AG10803 (cell line): ENCODE results near the gene URM1.

Experiments
- DNase-seq: peaks from one replicate; pipeline ENCODE4 v3.0.0; 2010; ENCODE audit warnings: low read depth
- H3K4me3 ChIP-seq: 2 replicates; pipeline ENCODE4 v1.5.1; 2011; ENCODE audit warnings: mild to moderate bottlenecking, low read length, control low read depth
- TF ChIP-seq, protein P1 (sequence below): conservative IDR thresholded peaks from 2 replicates; pipeline ENCODE4 v1.5.1; 2011; ENCODE audit warnings: mild to moderate bottlenecking, low read length, control low read depth, inconsistent platforms

URM1 gene

GRCh38 chr9:128392302-128393144 is 21.3 kb downstream of the URM1 start:
- DNase-seq = no peak
- TF ChIP-seq, protein P1, sequence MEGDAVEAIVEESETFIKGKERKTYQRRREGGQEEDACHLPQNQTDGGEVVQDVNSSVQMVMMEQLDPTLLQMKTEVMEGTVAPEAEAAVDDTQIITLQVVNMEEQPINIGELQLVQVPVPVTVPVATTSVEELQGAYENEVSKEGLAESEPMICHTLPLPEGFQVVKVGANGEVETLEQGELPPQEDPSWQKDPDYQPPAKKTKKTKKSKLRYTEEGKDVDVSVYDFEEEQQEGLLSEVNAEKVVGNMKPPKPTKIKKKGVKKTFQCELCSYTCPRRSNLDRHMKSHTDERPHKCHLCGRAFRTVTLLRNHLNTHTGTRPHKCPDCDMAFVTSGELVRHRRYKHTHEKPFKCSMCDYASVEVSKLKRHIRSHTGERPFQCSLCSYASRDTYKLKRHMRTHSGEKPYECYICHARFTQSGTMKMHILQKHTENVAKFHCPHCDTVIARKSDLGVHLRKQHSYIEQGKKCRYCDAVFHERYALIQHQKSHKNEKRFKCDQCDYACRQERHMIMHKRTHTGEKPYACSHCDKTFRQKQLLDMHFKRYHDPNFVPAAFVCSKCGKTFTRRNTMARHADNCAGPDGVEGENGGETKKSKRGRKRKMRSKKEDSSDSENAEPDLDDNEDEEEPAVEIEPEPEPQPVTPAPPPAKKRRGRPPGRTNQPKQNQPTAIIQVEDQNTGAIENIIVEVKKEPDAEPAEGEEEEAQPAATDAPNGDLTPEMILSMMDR = no peak
- H3K4me3 ChIP-seq = no peak overlapping the region

GRCh38 chr9:128393145-128393775 is 22.1 kb downstream of the URM1 start:
- DNase-seq = no peak
- no peak overlapping the region for H3K4me3 ChIP-seq
- TF ChIP-seq, protein P1 = no peak

- TF ChIP-seq, protein P1 = no peak
- H3K4me3 ChIP-seq = no peak overlapping the region
- DNase-seq = no peak
Measured at GRCh38 chr9:128393970-128394369, 22.8 kb downstream of the URM1 start.

DNA sequence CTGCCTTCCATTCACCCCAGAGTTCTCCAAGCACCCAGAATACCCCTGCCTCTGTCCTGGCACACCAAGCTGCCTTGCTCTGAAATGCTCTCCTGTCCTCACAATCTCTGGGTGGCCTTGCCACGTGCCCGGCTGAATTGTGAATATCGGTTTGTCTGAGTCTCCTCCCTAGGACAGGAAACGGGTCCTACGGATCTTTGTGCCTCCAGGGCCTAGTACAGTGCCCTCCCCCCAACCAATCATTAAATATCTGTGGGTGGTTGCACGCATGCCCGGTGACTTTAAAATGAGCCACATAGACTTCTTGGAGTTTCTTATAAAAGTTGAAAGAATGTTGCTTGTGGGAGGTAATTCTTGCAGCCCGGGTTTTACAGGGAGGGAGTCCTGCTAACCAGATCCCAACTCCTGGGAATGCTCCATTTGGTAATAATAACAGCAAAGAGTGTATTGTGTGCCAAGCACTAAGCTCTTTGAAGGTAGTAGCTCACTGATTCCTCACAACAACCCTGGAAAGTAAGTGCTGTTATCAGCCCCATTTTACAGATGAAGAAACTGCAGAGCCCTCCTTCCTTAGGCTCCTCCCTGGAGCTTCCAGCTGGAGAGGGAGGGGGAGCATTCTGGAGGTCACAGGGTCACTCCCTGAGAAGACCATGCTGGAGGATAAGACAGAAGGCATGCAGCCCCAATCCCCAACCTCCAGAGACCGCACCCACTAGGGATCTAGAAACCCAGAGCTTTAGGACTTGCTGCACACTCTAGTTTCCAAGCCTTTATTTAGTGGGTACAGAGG is 23.4 kb downstream of the URM1 start:
- DNase-seq = no peak
- TF ChIP-seq, protein P1 = no peak
- no peak overlapping the region for H3K4me3 ChIP-seq

DNA sequence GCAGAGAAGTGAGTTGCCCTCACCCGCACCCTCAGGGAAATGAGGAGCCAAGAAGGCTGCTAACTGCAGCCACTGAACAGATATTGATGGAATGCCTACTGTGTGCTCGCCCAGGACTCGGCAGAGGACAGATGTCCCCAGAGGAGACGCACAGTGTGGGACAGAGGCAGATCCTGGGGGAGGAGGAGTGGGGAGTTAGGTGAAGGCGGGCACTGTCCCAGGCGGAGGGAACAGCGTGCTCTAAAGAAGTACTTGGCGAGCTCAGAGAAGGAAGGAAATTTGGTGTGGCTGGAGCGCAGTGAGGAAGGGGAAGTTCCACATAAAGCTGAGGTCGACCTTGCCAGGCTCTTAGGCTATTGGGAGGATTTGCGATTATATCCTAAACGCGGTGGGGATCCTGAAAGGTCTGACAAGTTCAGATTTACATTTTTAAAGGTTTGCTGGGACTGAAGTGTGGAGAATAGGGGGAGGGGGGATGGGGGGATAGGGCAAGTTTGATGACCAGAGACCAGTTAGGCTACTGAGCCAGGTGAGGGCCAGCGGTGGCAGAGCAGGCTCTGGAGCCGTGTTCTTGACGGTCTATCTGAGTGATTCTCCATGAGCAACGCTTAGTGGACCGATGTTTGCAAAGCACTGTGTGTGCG is 25.9 kb downstream of the URM1 start:
- TF ChIP-seq, protein P1 = no peak
- no peak for DNase-seq
- H3K4me3 ChIP-seq = no peak overlapping the region

DNA sequence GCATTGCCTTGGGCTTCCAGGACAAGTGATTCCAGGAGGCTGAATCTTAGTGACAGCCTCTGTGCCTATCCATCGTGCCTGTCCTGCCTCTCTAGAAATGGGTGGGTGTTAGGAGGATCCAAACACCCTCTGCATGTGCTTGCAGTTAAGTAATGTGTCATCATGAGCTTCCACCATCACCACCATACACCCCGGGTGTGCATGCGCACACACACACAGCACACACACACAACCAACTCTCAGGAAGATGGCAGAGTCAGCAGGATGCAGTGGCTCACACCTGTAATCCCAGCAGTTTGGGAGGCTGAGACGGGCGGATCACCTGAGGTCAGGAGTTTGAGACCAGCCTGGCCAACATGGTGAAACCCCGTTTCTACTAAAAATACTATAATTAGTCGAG is 26.7 kb downstream of the URM1 start:
- H3K4me3 ChIP-seq = no peak overlapping the region
- TF ChIP-seq, protein P1 = no peak
- no peak for DNase-seq
